HL-60 (cell line): ENCODE results near the gene CHDH.

ENCODE experiments used
- CTCF ChIP-seq: IDR thresholded peaks from one replicate; pipeline ENCODE4 v1.5.1; 2011; ENCODE audit warnings: low read length, control low read depth, inconsistent platforms; ENCODE audit not compliant: insufficient read depth
- GABPA ChIP-seq: IDR thresholded peaks from 2 replicates; pipeline ENCODE4 v1.6.1; 2012; ENCODE audit warnings: low read depth
- POLR2AphosphoS5 ChIP-seq: IDR thresholded peaks from 2 replicates; pipeline ENCODE4 v1.6.1; 2012; ENCODE audit warnings: low read depth

GRCh38 chr3:53828581-53828980 lies 17.6 kb downstream of the CHDH start:
- TF ChIP-seq CTCF (no peak), POLR2AphosphoS5 (no peak), GABPA (no peak)
